ENCODE data around the gene FAM180B.
"Not testable (repeated sequence)": the region's sequence is repeated elsewhere in the genome, so short reads cannot be mapped to it uniquely, and the experiment has no call there.

The FAM180B gene

DNA sequence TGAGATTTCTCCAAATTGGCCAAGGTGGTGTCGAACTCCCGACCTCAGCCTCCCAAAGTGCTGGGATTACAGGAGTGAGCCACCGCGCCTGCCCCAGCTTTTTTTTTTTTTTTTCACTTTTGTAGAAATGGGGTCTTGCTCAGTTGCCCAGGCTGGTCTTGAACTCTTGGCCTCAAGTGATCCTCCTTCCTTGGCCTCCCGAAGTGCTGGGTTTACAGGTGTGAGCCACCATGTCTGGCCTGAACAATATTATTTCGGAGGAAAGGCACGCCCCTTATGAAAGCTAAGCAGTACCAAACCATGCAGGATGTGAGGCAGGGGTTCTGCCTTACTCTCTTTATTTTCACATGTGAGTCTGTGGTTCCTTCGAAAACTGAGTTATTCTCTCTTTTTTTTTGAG is 39.8 kb downstream of the FAM180B start:
- no CpG with 5 or more reads among the region's 8 CpGs for WGBS (ENCODE audit: extremely low coverage, insufficient coverage, insufficient read length)
- Histone ChIP-seq H3K18ac (ENCODE audit: low read length) (no peak overlapping the region), H4K12ac (ENCODE audit: low read depth, low read length) (no peak overlapping the region), H3K9ac (ENCODE audit: low read length) (no peak overlapping the region), H3K4me2 (ENCODE audit: low read length) (no peak overlapping the region), H3K4me1 (ENCODE audit: control insufficient read depth in 1 of 2, insufficient read depth in 2 of 2, low read length in 2 of 2) (no peaks in the 10 kb centered on the region), H3K4me3 (ENCODE audit: low read depth, low read length) (no peak overlapping the region), H3K23ac (ENCODE audit: low read length) (no peak overlapping the region), H3K14ac (ENCODE audit: low read length) (no peak overlapping the region), H3K36me3 (ENCODE audit: control insufficient read depth in 1 of 2, insufficient read depth in 2 of 2, low read length in 2 of 2) (peaks cover 45 to 52% of the 10 kb centered on the region in 2 experiments), H3K4ac (ENCODE audit: low read depth, low read length) (no peak overlapping the region), H2BK5ac (ENCODE audit: low read depth, low read length, poor library complexity) (no peak overlapping the region), H4K91ac (ENCODE audit: low read depth, low read length) (no peak overlapping the region), H3K79me2 (ENCODE audit: control insufficient read depth, insufficient read depth, low read length, poor library complexity) (no peaks in the 10 kb centered on the region), H3K79me1 (ENCODE audit: low read length) (no peaks in the 10 kb centered on the region), H2AK5ac (ENCODE audit: low read length) (no peak overlapping the region), H4K8ac (ENCODE audit: low read depth, low read length) (no peak overlapping the region), H3K27me3 (ENCODE audit: insufficient read depth, low read length) (no peaks in the 10 kb centered on the region), H3K27ac (ENCODE audit: low read depth, low read length) (no peak overlapping the region), H2BK12ac (ENCODE audit: low read length) (no peak overlapping the region), H3K9me3 (ENCODE audit: insufficient read depth, low read depth, low read length) (no peaks in the 10 kb centered on the region), H2BK120ac (ENCODE audit: insufficient read depth, low read length, poor library complexity) (no peak overlapping the region), H2AFZ (ENCODE audit: insufficient read depth, low read length, poor library complexity) (no peak overlapping the region)
- no peak for DNase-seq

DNA sequence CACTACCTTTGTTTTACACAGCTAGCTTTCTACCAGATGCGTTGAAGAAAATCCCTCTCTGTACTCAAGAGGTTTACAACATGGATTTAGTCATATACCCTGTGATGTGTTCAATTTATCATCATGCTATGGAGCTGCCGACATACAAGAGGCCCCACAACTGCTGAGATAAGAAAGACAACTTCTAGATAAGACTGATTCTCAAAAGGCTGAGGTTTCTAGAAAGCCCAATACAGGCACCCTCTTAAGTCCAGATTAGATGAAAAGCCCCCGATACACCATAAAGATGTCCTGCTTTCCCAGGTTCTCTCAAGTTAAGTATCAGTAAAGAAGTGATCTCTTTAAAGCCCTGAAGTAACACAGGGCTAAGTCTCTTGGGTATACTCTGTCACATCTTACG is 41.5 kb downstream of the FAM180B start:
- Histone ChIP-seq H2BK12ac (ENCODE audit: low read length) (no peak overlapping the region), H3K79me1 (ENCODE audit: low read length) (no peaks in the 10 kb centered on the region), H3K4me3 (ENCODE audit: low read depth, low read length) (no peak overlapping the region), H4K8ac (ENCODE audit: low read depth, low read length) (no peak overlapping the region), H3K23ac (ENCODE audit: low read length) (no peak overlapping the region), H3K9me3 (ENCODE audit: insufficient read depth, low read depth, low read length) (no peaks in the 10 kb centered on the region), H2AK5ac (ENCODE audit: low read length) (no peak overlapping the region), H2BK5ac (ENCODE audit: low read depth, low read length, poor library complexity) (no peak overlapping the region), H2AFZ (ENCODE audit: insufficient read depth, low read length, poor library complexity) (no peak overlapping the region), H3K79me2 (ENCODE audit: control insufficient read depth, insufficient read depth, low read length, poor library complexity) (no peaks in the 10 kb centered on the region), H3K9ac (ENCODE audit: low read length) (no peak overlapping the region), H3K4me1 (ENCODE audit: control insufficient read depth in 1 of 2, insufficient read depth in 2 of 2, low read length in 2 of 2) (no peaks in the 10 kb centered on the region), H3K27me3 (ENCODE audit: insufficient read depth, low read length) (no peaks in the 10 kb centered on the region), H2BK120ac (ENCODE audit: insufficient read depth, low read length, poor library complexity) (no peak overlapping the region), H3K14ac (ENCODE audit: low read length) (no peak overlapping the region), H3K4ac (ENCODE audit: low read depth, low read length) (no peak overlapping the region), H3K27ac (ENCODE audit: low read depth, low read length) (no peak overlapping the region), H4K91ac (ENCODE audit: low read depth, low read length) (no peak overlapping the region), H3K18ac (ENCODE audit: low read length) (no peak overlapping the region), H4K12ac (ENCODE audit: low read depth, low read length) (no peak overlapping the region), H3K4me2 (ENCODE audit: low read length) (no peak overlapping the region), H3K36me3 (ENCODE audit: control insufficient read depth in 1 of 2, insufficient read depth in 2 of 2, low read length in 2 of 2) (peaks cover 39 to 50% of the 10 kb centered on the region in 2 experiments)
- WGBS (ENCODE audit: extremely low coverage, insufficient coverage, insufficient read length): no CpG with 5 or more reads among the region's 4 CpGs
- DNase-seq: no peak

DNA sequence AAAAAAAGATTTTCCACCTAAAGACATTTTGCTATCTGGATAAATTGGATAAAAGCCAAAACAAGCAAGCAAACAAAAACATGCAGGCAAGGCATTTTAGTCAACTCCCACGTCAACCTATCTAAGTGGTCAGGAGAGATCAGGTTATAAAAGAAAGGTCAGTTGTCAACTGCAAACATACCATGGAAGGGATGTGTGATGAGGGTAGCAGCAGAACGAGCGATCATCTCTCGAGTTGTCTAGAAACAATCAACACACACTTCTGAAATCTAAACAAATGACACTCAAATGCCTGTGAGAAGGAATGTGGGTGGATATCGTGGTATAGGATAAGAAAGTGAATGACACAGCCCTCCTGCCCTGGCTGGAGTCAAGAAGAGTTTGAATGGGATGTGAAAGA is 45.0 kb downstream of the FAM180B start:
- no peak overlapping the region for H3K9ac ChIP-seq (ENCODE audit: low read length)
- H2BK12ac ChIP-seq (ENCODE audit: low read length): no peak overlapping the region
- H4K12ac ChIP-seq (ENCODE audit: low read depth, low read length): no peak overlapping the region
- H3K27ac ChIP-seq (ENCODE audit: low read depth, low read length): no peak overlapping the region
- no peak overlapping the region for H2BK5ac ChIP-seq (ENCODE audit: low read depth, low read length, poor library complexity)
- no CpG with 5 or more reads among the region's 5 CpGs for WGBS (ENCODE audit: extremely low coverage, insufficient coverage, insufficient read length)
- peak; percentile 78 to 93 for DNase-seq
- H3K79me2 ChIP-seq (ENCODE audit: control insufficient read depth, insufficient read depth, low read length, poor library complexity): no peaks in the 10 kb centered on the region
- no peak overlapping the region for H2BK120ac ChIP-seq (ENCODE audit: insufficient read depth, low read length, poor library complexity)
- no peak overlapping the region for H3K4ac ChIP-seq (ENCODE audit: low read depth, low read length)
- H4K8ac ChIP-seq (ENCODE audit: low read depth, low read length): no peak overlapping the region
- no peak overlapping the region for H2AFZ ChIP-seq (ENCODE audit: insufficient read depth, low read length, poor library complexity)
- H3K4me2 ChIP-seq (ENCODE audit: low read length): no peak overlapping the region
- no peak overlapping the region for H3K23ac ChIP-seq (ENCODE audit: low read length)
- no peaks in the 10 kb centered on the region for H3K4me1 ChIP-seq (ENCODE audit: control insufficient read depth in 1 of 2, insufficient read depth in 2 of 2, low read length in 2 of 2)
- no peak overlapping the region for H3K18ac ChIP-seq (ENCODE audit: low read length)
- H3K79me1 ChIP-seq (ENCODE audit: low read length): no peaks in the 10 kb centered on the region
- no peaks in the 10 kb centered on the region for H3K27me3 ChIP-seq (ENCODE audit: insufficient read depth, low read length)
- peaks cover 34 to 42% of the 10 kb centered on the region in 2 experiments for H3K36me3 ChIP-seq (ENCODE audit: control insufficient read depth in 1 of 2, insufficient read depth in 2 of 2, low read length in 2 of 2)
- H2AK5ac ChIP-seq (ENCODE audit: low read length): no peak overlapping the region
- no peak overlapping the region for H3K4me3 ChIP-seq (ENCODE audit: low read depth, low read length)
- no peak overlapping the region for H4K91ac ChIP-seq (ENCODE audit: low read depth, low read length)
- no peak overlapping the region for H3K14ac ChIP-seq (ENCODE audit: low read length)
- H3K9me3 ChIP-seq (ENCODE audit: insufficient read depth, low read depth, low read length): no peaks in the 10 kb centered on the region

DNA sequence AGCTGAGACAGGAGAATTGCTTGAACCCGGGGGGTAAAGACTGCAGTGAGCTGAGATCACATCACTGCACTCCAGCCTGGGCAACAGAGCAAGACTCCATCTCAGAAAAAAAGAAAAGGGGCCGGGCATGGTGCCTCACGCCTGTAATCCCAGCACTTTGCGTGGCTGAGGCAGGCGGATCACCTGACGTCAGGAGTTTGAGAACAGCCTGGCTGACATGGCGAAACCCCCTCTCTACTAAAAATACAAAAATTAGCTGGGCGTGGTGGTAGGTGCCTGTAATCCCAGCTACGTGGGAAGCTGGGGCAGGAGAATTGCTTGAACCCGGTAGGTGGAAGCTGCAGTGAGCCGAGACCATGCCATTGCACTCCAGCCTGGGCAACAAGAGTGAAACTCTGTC is 49.9 kb downstream of the FAM180B start:
- not testable (repeated sequence) for H3K4me2 ChIP-seq (ENCODE audit: low read length); H2BK12ac ChIP-seq (ENCODE audit: low read length); H3K4me3 ChIP-seq (ENCODE audit: low read depth, low read length); H3K23ac ChIP-seq (ENCODE audit: low read length); H3K79me2 ChIP-seq (ENCODE audit: control insufficient read depth, insufficient read depth, low read length, poor library complexity); H3K4me1 ChIP-seq (ENCODE audit: control insufficient read depth in 1 of 2, insufficient read depth in 2 of 2, low read length in 2 of 2); H3K18ac ChIP-seq (ENCODE audit: low read length); DNase-seq; H2BK120ac ChIP-seq (ENCODE audit: insufficient read depth, low read length, poor library complexity); H2AK5ac ChIP-seq (ENCODE audit: low read length); H2AFZ ChIP-seq (ENCODE audit: insufficient read depth, low read length, poor library complexity); H3K27ac ChIP-seq (ENCODE audit: low read depth, low read length); H4K8ac ChIP-seq (ENCODE audit: low read depth, low read length); H4K91ac ChIP-seq (ENCODE audit: low read depth, low read length); H2BK5ac ChIP-seq (ENCODE audit: low read depth, low read length, poor library complexity); H3K9me3 ChIP-seq (ENCODE audit: insufficient read depth, low read depth, low read length); H3K79me1 ChIP-seq (ENCODE audit: low read length); H4K12ac ChIP-seq (ENCODE audit: low read depth, low read length); H3K27me3 ChIP-seq (ENCODE audit: insufficient read depth, low read length); H3K9ac ChIP-seq (ENCODE audit: low read length); H3K14ac ChIP-seq (ENCODE audit: low read length); H3K4ac ChIP-seq (ENCODE audit: low read depth, low read length)
- peaks cover 26 to 28% of the 10 kb centered on the region in 2 experiments for H3K36me3 ChIP-seq (ENCODE audit: control insufficient read depth in 1 of 2, insufficient read depth in 2 of 2, low read length in 2 of 2)
- no CpG with 5 or more reads among the region's 11 CpGs for WGBS (ENCODE audit: extremely low coverage, insufficient coverage, insufficient read length)
